ENCODE results near the gene PRKCA.
"Not testable (repeated sequence)": the region's sequence is repeated elsewhere in the genome, so short reads cannot be mapped to it uniquely, and the experiment has no call there.

The PRKCA gene

GRCh38 chr17:66485309-66485947 lies 183.0 kb downstream of the PRKCA start:
- TF ChIP-seq ZFX (IDR thresholded peaks at IDR 0.05; ENCODE audit: borderline replicate concordance) (no peak), CTCF (IDR thresholded peaks at IDR 0.05) (no peak)
- no peak overlapping the region for H3K27ac ChIP-seq

- TF ChIP-seq ZFX (IDR thresholded peaks at IDR 0.05; ENCODE audit: borderline replicate concordance): no peak
- no peak for TF ChIP-seq CTCF (IDR thresholded peaks at IDR 0.05)
- H3K27ac ChIP-seq: no peak overlapping the region
Observed at GRCh38 chr17:66487121-66487520, 184.7 kb downstream of the PRKCA start.

GRCh38 chr17:66487981-66488468 lies 185.6 kb downstream of the PRKCA start:
- TF ChIP-seq ZFX (IDR thresholded peaks at IDR 0.05; ENCODE audit: borderline replicate concordance): no peak
- TF ChIP-seq CTCF (IDR thresholded peaks at IDR 0.05): no peak
- H3K27ac ChIP-seq: no peak overlapping the region

GRCh38 chr17:66488864-66489263 lies 186.5 kb downstream of the PRKCA start:
- TF ChIP-seq ZFX (IDR thresholded peaks at IDR 0.05; ENCODE audit: borderline replicate concordance): no peak

GRCh38 chr17:66489576-66489975 lies 187.2 kb downstream of the PRKCA start:
- not testable (repeated sequence) for H3K27ac ChIP-seq

More at GRCh38 chr17:66488864-66489263, 186.5 kb downstream of the PRKCA start:
- H3K27ac ChIP-seq: no peak overlapping the region

GRCh38 chr17:66491213-66491612 lies 188.8 kb downstream of the PRKCA start:
- no peak for TF ChIP-seq CTCF (IDR thresholded peaks at IDR 0.05)
- no peak for TF ChIP-seq ZFX (IDR thresholded peaks at IDR 0.05; ENCODE audit: borderline replicate concordance)
- H3K27ac ChIP-seq: no peak overlapping the region

- no peak for TF ChIP-seq ZFX (IDR thresholded peaks at IDR 0.05; ENCODE audit: borderline replicate concordance)
- no peak for TF ChIP-seq CTCF (IDR thresholded peaks at IDR 0.05)
- H3K27ac ChIP-seq: no peak overlapping the region
Observed at GRCh38 chr17:66491665-66492064, 189.3 kb downstream of the PRKCA start.

GRCh38 chr17:66492080-66492479 lies 189.7 kb downstream of the PRKCA start:
- H3K27ac ChIP-seq: no peak overlapping the region
- TF ChIP-seq CTCF (IDR thresholded peaks at IDR 0.05) (no peak), ZFX (IDR thresholded peaks at IDR 0.05; ENCODE audit: borderline replicate concordance) (no peak)
